ENCODE results near the gene MYO9A. TPM values are rescaled to one million over a fixed set of nuclear protein-coding genes. Genes with fewer than 3 reads are reported as not detected.

The MYO9A gene
- total and polyA plus RNA-seq, 2 donors (not counting 1 experiment from before 2014, with no cell fraction given) = 6.2 to 66.1 TPM

- Histone ChIP-seq H3K4me3 (ENCODE audit: control extremely low read depth in 1 of 5, extremely low read depth in 1 of 5, insufficient read depth in 1 of 5, low read depth in 2 of 5, low read length in 4 of 5) (no peak within 1 kb of the TSS), H4K20me1 (ENCODE audit: control insufficient read depth, insufficient read depth, low read length, poor library complexity, severe bottlenecking) (no peaks in the 10 kb centered on the region), H3K4me2 (replicated peaks; ENCODE audit: low read depth, low read length, poor library complexity, severe bottlenecking) (no peak within 1 kb of the TSS), H3K36me3 (replicated peaks in 1 of 2; ENCODE audit: control extremely low read depth in 1 of 2, control insufficient read depth in 1 of 2, extremely low read depth in 1 of 2, insufficient read depth in 2 of 2, low read length in 1 of 2) (no peaks in the 10 kb centered on the region), H3K9ac (ENCODE audit: low read length) (no peak within 1 kb of the TSS), H3K9me3 (ENCODE audit: control extremely low read depth in 1 of 3, control insufficient read depth in 2 of 3, insufficient read depth in 1 of 3, low read length in 2 of 3) (no peaks in the 10 kb centered on the region), H3K79me2 (ENCODE audit: control insufficient read depth, insufficient read depth, low read length) (no peaks in the 10 kb centered on the region), H3K27me3 (replicated peaks in 1 of 4; ENCODE audit: control extremely low read depth in 1 of 4, control insufficient read depth in 3 of 4, insufficient read depth in 4 of 4, low read length in 3 of 4) (no peaks in the 10 kb centered on the region), H3K4me1 (ENCODE audit: control insufficient read depth in 2 of 2, insufficient read depth in 2 of 2, low read length in 2 of 2) (no peaks in the 10 kb centered on the region), H2AFZ (ENCODE audit: insufficient read depth, low read depth, low read length, poor library complexity, severe bottlenecking) (no peak within 1 kb of the TSS), H3K27ac (ENCODE audit: low read length in 2 of 2) (no peak within 1 kb of the TSS)
- Mint-ChIP-seq H3K4me3 (no peak within 1 kb of the TSS), H3K27ac (no peak within 1 kb of the TSS), H3K27me3 (no peaks in the 10 kb centered on the region), H3K9me3 (ENCODE audit: insufficient read depth) (no peaks in the 10 kb centered on the region), H3K4me1 (no peaks in the 10 kb centered on the region)
- ATAC-seq (ENCODE audit: low read depth) = no peak
- TF ChIP-seq EZH2 (IDR thresholded peaks at IDR 0.05; ENCODE audit: borderline replicate concordance, insufficient read depth, low read depth, low read length, poor library complexity, severe bottlenecking) (no peak), CTCF (IDR thresholded peaks at IDR 0.05) (no peak)
- no peak for DNase-seq
- POLR2A ChIA-PET = no interaction called here
- CTCF ChIA-PET = no interaction called here
- intact Hi-C loops (cut with micrococcal nuclease) = no loop called here
- 89% methylated on average over 13 of the region's 16 CpGs for WGBS (ENCODE audit: insufficient coverage)
Observed at GRCh38 chr15:71810256-71811035, 307.5 kb downstream of the MYO9A start, which contains the start of gene NR2E3. Gene NR2E3 (plus strand): TSS chr15:71810554. CDS start chr15:71810744, 190 bp downstream.

GRCh38 chr15:71809346-71809745 lies 308.6 kb downstream of the MYO9A start:
- Mint-ChIP-seq H3K9me3 (ENCODE audit: insufficient read depth) (no peaks in the 10 kb centered on the region), H3K27ac (no peak overlapping the region)
- 88% methylated on average over 5 of the region's 8 CpGs for WGBS (ENCODE audit: insufficient coverage)

More at GRCh38 chr15:71809346-71809745, 308.6 kb downstream of the MYO9A start:
- Histone ChIP-seq H2AFZ (ENCODE audit: insufficient read depth, low read depth, low read length, poor library complexity, severe bottlenecking) (no peak overlapping the region), H3K9me3 (ENCODE audit: control extremely low read depth in 1 of 3, control insufficient read depth in 2 of 3, insufficient read depth in 1 of 3, low read length in 2 of 3) (no peaks in the 10 kb centered on the region), H3K4me3 (ENCODE audit: control extremely low read depth in 1 of 5, extremely low read depth in 1 of 5, insufficient read depth in 1 of 5, low read depth in 2 of 5, low read length in 4 of 5) (no peak overlapping the region), H3K79me2 (ENCODE audit: control insufficient read depth, insufficient read depth, low read length) (no peaks in the 10 kb centered on the region), H3K27me3 (replicated peaks in 1 of 4; ENCODE audit: control extremely low read depth in 1 of 4, control insufficient read depth in 3 of 4, insufficient read depth in 4 of 4, low read length in 3 of 4) (peaks cover 0 to 2% (median 0%) of the 10 kb centered on the region in 4 experiments), H3K4me1 (ENCODE audit: control insufficient read depth in 2 of 2, insufficient read depth in 2 of 2, low read length in 2 of 2) (no peaks in the 10 kb centered on the region), H4K20me1 (ENCODE audit: control insufficient read depth, insufficient read depth, low read length, poor library complexity, severe bottlenecking) (no peaks in the 10 kb centered on the region), H3K27ac (ENCODE audit: low read length in 2 of 2) (no peak overlapping the region), H3K36me3 (replicated peaks in 1 of 2; ENCODE audit: control extremely low read depth in 1 of 2, control insufficient read depth in 1 of 2, extremely low read depth in 1 of 2, insufficient read depth in 2 of 2, low read length in 1 of 2) (no peaks in the 10 kb centered on the region), H3K4me2 (replicated peaks; ENCODE audit: low read depth, low read length, poor library complexity, severe bottlenecking) (no peak overlapping the region), H3K9ac (ENCODE audit: low read length) (no peak overlapping the region)
- H3K4me1 Mint-ChIP-seq = peaks cover 2% of the 10 kb centered on the region
- intact Hi-C loops (cut with micrococcal nuclease) = no loop called here
- ChIA-PET POLR2A (no interaction called here), CTCF (no interaction called here)
- ATAC-seq (ENCODE audit: low read depth) (no peak), DNase-seq (no peak)
- H3K27me3 Mint-ChIP-seq = no peaks in the 10 kb centered on the region
- no peak overlapping the region for H3K4me3 Mint-ChIP-seq
- TF ChIP-seq EZH2 (IDR thresholded peaks at IDR 0.05; ENCODE audit: borderline replicate concordance, insufficient read depth, low read depth, low read length, poor library complexity, severe bottlenecking) (no peak), CTCF (IDR thresholded peaks at IDR 0.05) (no peak)

Data from B cell (primary cell).